Measurements from ENCODE around the gene RGL1.

Gene RGL1

GRCh38 chr1:183893561-183894289 lies 88.8 kb downstream of the RGL1 start:
- 100% methylated on average over 3 of the region's 3 CpGs for WGBS (ENCODE audit: insufficient coverage)
- Histone ChIP-seq H3K4me1 (ENCODE audit: control extremely low read depth in 1 of 4, control insufficient read depth in 4 of 4, insufficient read depth in 4 of 4, low read length in 3 of 4) (peaks cover 16 to 47% (median 23%) of the 10 kb centered on the region in 4 experiments), H3K9me3 (ENCODE audit: control extremely low read depth in 1 of 5, control insufficient read depth in 4 of 5, insufficient read depth in 2 of 5, low read depth in 1 of 5, low read length in 4 of 5) (no peaks in the 10 kb centered on the region), H3K4me3 (ENCODE audit: control insufficient read depth in 1 of 7, extremely low read depth in 1 of 7, insufficient read depth in 4 of 7, low read depth in 2 of 7, low read length in 6 of 7) (no peak overlapping the region), H3K27me3 (replicated peaks in 2 of 5; ENCODE audit: control insufficient read depth in 4 of 5, insufficient read depth in 5 of 5, low read length in 4 of 5) (peaks cover 0 to 64% (median 27%) of the 10 kb centered on the region in 5 experiments), H3K36me3 (ENCODE audit: control insufficient read depth in 4 of 4, insufficient read depth in 4 of 4, low read length in 3 of 4) (no peaks in the 10 kb centered on the region), H3K27ac (ENCODE audit: insufficient read depth in 1 of 2, low read depth in 1 of 2, low read length in 2 of 2, poor library complexity in 1 of 2, severe bottlenecking in 2 of 2) (no peak overlapping the region)
- ChIA-PET POLR2A (no interaction called here), CTCF (interaction anchor here (0.7 to 2.0 kb wide), 4 partner anchors 9 to 26 kb away, joined by 3 to 5 read pairs (median 4); no protein-coding TSS in a partner anchor)
- DNase-seq: no peak

DNA sequence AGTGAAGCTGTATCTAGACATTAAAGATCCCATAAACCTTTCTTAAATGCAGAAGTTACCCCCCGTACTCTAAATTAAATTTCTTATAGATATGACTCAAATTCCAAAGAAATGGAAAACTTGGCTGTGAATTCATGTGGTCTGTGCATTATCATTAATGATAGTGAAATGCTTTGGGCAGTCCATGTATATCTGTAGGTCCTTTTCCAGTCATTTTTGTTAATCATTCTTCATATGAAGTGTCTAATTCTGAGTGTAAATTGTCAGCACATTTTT lies 89.3 kb downstream of the RGL1 start:
- ChIA-PET CTCF (no interaction called here), POLR2A (no interaction called here)
- peaks cover 0 to 66% (median 27%) of the 10 kb centered on the region in 5 experiments for H3K27me3 ChIP-seq (replicated peaks in 2 of 5; ENCODE audit: control insufficient read depth in 4 of 5, insufficient read depth in 5 of 5, low read length in 4 of 5)
- H3K27ac ChIP-seq (ENCODE audit: insufficient read depth in 1 of 2, low read depth in 1 of 2, low read length in 2 of 2, poor library complexity in 1 of 2, severe bottlenecking in 2 of 2): no peak overlapping the region
- no CpG with 5 or more reads among the region's 1 CpG for WGBS (ENCODE audit: insufficient coverage)
- no peaks in the 10 kb centered on the region for H3K9me3 ChIP-seq (ENCODE audit: control extremely low read depth in 1 of 5, control insufficient read depth in 4 of 5, insufficient read depth in 2 of 5, low read depth in 1 of 5, low read length in 4 of 5)
- H3K36me3 ChIP-seq (ENCODE audit: control insufficient read depth in 4 of 4, insufficient read depth in 4 of 4, low read length in 3 of 4): no peaks in the 10 kb centered on the region
- no peak overlapping the region for H3K4me3 ChIP-seq (ENCODE audit: control insufficient read depth in 1 of 7, extremely low read depth in 1 of 7, insufficient read depth in 4 of 7, low read depth in 2 of 7, low read length in 6 of 7)
- no peak for DNase-seq
- peaks cover 12 to 44% (median 19%) of the 10 kb centered on the region in 4 experiments for H3K4me1 ChIP-seq (ENCODE audit: control extremely low read depth in 1 of 4, control insufficient read depth in 4 of 4, insufficient read depth in 4 of 4, low read length in 3 of 4)

GRCh38 chr1:183896466-183897048 lies 91.6 kb downstream of the RGL1 start:
- 0% methylated on average over 2 of the region's 4 CpGs for WGBS (ENCODE audit: insufficient coverage)
- DNase-seq: peak; percentile 92 to 97 (median 96)
- no peaks in the 10 kb centered on the region for H3K36me3 ChIP-seq (ENCODE audit: control insufficient read depth in 4 of 4, insufficient read depth in 4 of 4, low read length in 3 of 4)
- H3K27me3 ChIP-seq (replicated peaks in 2 of 5; ENCODE audit: control insufficient read depth in 4 of 5, insufficient read depth in 5 of 5, low read length in 4 of 5): peaks cover 0 to 61% (median 27%) of the 10 kb centered on the region in 5 experiments
- peaks cover 9 to 41% (median 15%) of the 10 kb centered on the region in 4 experiments for H3K4me1 ChIP-seq (ENCODE audit: control extremely low read depth in 1 of 4, control insufficient read depth in 4 of 4, insufficient read depth in 4 of 4, low read length in 3 of 4)
- ChIA-PET POLR2A (interaction anchor here (0.7 kb wide), 1 partner anchor 19 kb away, joined by 3 read pairs; no protein-coding TSS in a partner anchor), CTCF (interaction anchor here (1.6 to 3.6 kb wide), 2 partner anchors 15 to 18 kb away, joined by 4 to 32 read pairs; no protein-coding TSS in a partner anchor)
- H3K4me3 ChIP-seq (ENCODE audit: control insufficient read depth in 1 of 7, extremely low read depth in 1 of 7, insufficient read depth in 4 of 7, low read depth in 2 of 7, low read length in 6 of 7): no peak overlapping the region
- H3K27ac ChIP-seq (ENCODE audit: insufficient read depth in 1 of 2, low read depth in 1 of 2, low read length in 2 of 2, poor library complexity in 1 of 2, severe bottlenecking in 2 of 2): no peak overlapping the region
- H3K9me3 ChIP-seq (ENCODE audit: control extremely low read depth in 1 of 5, control insufficient read depth in 4 of 5, insufficient read depth in 2 of 5, low read depth in 1 of 5, low read length in 4 of 5): peaks cover 0 to 2% (median 0%) of the 10 kb centered on the region in 5 experiments

DNA sequence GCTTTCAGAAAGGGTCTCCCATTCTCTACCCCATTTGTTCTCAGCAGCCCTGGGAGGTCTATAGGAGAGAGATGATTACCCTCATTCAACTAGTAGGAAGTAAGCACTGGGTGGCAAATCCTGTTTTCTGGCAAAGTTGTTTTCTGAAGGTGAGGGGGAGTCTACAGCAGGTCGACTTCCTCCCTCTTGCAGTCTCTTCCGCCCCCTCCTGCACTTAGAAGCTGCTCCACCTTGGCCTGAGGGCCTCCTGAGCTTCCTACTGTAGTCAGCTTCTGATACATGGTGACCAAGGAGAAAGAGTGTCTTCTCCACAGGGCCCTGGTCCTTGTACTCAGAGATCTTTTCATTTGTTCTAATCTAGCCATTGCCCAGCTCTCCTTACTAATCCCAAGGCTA lies 93.1 kb downstream of the RGL1 start:
- no peak for DNase-seq

DNA sequence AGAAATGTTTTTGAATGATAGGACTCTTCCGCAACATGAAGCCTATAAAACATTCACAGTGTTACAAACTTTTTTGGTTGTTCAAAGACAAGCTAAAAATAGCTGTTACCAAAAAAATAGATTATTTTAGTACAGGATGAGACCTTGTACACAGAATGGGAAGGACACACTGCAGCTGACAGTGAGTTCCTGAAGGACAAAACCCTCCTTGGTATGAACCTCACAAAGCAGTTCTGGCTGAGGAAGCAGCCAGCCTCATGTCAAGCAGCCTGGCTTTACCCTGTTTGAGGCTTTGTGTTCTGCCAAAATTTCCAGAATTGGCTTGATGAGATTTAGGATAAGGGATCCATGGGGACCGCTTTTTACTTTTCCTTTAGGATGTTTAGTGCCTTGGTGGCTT lies 93.7 kb downstream of the RGL1 start:
- 88% methylated on average over 1 of the region's 2 CpGs for WGBS (ENCODE audit: insufficient coverage)
- Histone ChIP-seq H3K4me3 (ENCODE audit: control insufficient read depth in 1 of 7, extremely low read depth in 1 of 7, insufficient read depth in 4 of 7, low read depth in 2 of 7, low read length in 6 of 7) (no peak overlapping the region), H3K9me3 (ENCODE audit: control extremely low read depth in 1 of 5, control insufficient read depth in 4 of 5, insufficient read depth in 2 of 5, low read depth in 1 of 5, low read length in 4 of 5) (peaks cover 0 to 2% (median 0%) of the 10 kb centered on the region in 5 experiments), H3K36me3 (ENCODE audit: control insufficient read depth in 4 of 4, insufficient read depth in 4 of 4, low read length in 3 of 4) (no peaks in the 10 kb centered on the region), H3K4me1 (ENCODE audit: control extremely low read depth in 1 of 4, control insufficient read depth in 4 of 4, insufficient read depth in 4 of 4, low read length in 3 of 4) (peaks cover 11 to 55% (median 24%) of the 10 kb centered on the region in 4 experiments), H3K27ac (ENCODE audit: insufficient read depth in 1 of 2, low read depth in 1 of 2, low read length in 2 of 2, poor library complexity in 1 of 2, severe bottlenecking in 2 of 2) (no peak overlapping the region), H3K27me3 (replicated peaks in 2 of 5; ENCODE audit: control insufficient read depth in 4 of 5, insufficient read depth in 5 of 5, low read length in 4 of 5) (peaks cover 0 to 44% (median 20%) of the 10 kb centered on the region in 5 experiments)
- CTCF ChIA-PET: interaction anchor here (0.8 to 3.6 kb wide), 3 partner anchors 9 to 18 kb away, joined by 3 to 32 read pairs (median 5); no protein-coding TSS in a partner anchor
- DNase-seq: no peak
- POLR2A ChIA-PET: no interaction called here

More for the DNA sequence above, 93.1 kb downstream of the RGL1 start:
- ChIA-PET CTCF (interaction anchor here (0.8 to 3.6 kb wide), 4 partner anchors 9 to 19 kb away, joined by 3 to 32 read pairs (median 4); no protein-coding TSS in a partner anchor), POLR2A (no interaction called here)
- Histone ChIP-seq H3K4me3 (ENCODE audit: control insufficient read depth in 1 of 7, extremely low read depth in 1 of 7, insufficient read depth in 4 of 7, low read depth in 2 of 7, low read length in 6 of 7) (no peak overlapping the region), H3K27ac (ENCODE audit: insufficient read depth in 1 of 2, low read depth in 1 of 2, low read length in 2 of 2, poor library complexity in 1 of 2, severe bottlenecking in 2 of 2) (no peak overlapping the region), H3K4me1 (ENCODE audit: control extremely low read depth in 1 of 4, control insufficient read depth in 4 of 4, insufficient read depth in 4 of 4, low read length in 3 of 4) (peaks cover 11 to 53% (median 24%) of the 10 kb centered on the region in 4 experiments), H3K27me3 (replicated peaks in 2 of 5; ENCODE audit: control insufficient read depth in 4 of 5, insufficient read depth in 5 of 5, low read length in 4 of 5) (peaks cover 0 to 47% (median 26%) of the 10 kb centered on the region in 5 experiments), H3K9me3 (ENCODE audit: control extremely low read depth in 1 of 5, control insufficient read depth in 4 of 5, insufficient read depth in 2 of 5, low read depth in 1 of 5, low read length in 4 of 5) (peaks cover 0 to 2% (median 0%) of the 10 kb centered on the region in 5 experiments), H3K36me3 (ENCODE audit: control insufficient read depth in 4 of 4, insufficient read depth in 4 of 4, low read length in 3 of 4) (no peaks in the 10 kb centered on the region)
- 77% methylated on average over 2 of the region's 2 CpGs for WGBS (ENCODE audit: insufficient coverage)

DNA sequence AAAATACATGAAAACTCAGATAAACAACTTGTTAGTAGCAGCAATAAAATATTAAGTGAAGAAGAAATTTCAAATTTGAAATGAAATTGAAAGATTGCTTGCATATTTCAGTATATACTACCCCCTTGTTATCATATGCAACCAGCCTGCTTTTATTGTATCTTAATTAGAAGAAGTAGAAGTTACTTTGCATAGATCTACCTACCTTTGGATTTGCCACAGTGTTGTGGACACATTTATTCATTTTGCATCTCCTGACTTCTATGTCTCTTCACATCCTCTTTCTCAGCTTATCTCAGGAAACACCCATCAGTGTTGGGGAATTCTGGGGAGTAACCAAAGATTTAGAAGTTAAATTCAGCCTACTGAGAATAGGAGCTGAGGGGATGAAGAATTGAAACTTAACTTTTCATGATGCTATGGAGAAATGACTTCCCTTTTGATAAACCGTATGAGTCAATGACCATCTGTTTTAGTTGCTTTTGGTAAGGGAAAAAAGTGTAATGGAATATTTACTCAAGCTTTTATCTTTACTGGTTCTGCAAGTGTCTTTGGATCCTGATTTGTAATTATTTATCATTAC lies 96.9 kb downstream of the RGL1 start:
- no peaks in the 10 kb centered on the region for H3K36me3 ChIP-seq (ENCODE audit: control insufficient read depth in 4 of 4, insufficient read depth in 4 of 4, low read length in 3 of 4)
- peaks cover 0 to 42% (median 22%) of the 10 kb centered on the region in 5 experiments for H3K27me3 ChIP-seq (replicated peaks in 2 of 5; ENCODE audit: control insufficient read depth in 4 of 5, insufficient read depth in 5 of 5, low read length in 4 of 5)
- CTCF ChIA-PET: interaction anchor here (0.8 kb wide), 1 partner anchor 15 kb away, joined by 3 read pairs; no protein-coding TSS in a partner anchor
- H3K4me3 ChIP-seq (ENCODE audit: control insufficient read depth in 1 of 7, extremely low read depth in 1 of 7, insufficient read depth in 4 of 7, low read depth in 2 of 7, low read length in 6 of 7): no peak overlapping the region
- DNase-seq: peak; percentile 47 to 79 (median 70)
- peaks cover 3 to 36% (median 12%) of the 10 kb centered on the region in 4 experiments for H3K4me1 ChIP-seq (ENCODE audit: control extremely low read depth in 1 of 4, control insufficient read depth in 4 of 4, insufficient read depth in 4 of 4, low read length in 3 of 4)
- H3K27ac ChIP-seq (ENCODE audit: insufficient read depth in 1 of 2, low read depth in 1 of 2, low read length in 2 of 2, poor library complexity in 1 of 2, severe bottlenecking in 2 of 2): no peak overlapping the region
- WGBS (ENCODE audit: insufficient coverage): 0% methylated on average over 1 of the region's 1 CpG
- POLR2A ChIA-PET: interaction anchor here (1.1 kb wide), 1 partner anchor 14 kb away, joined by 3 read pairs; no protein-coding TSS in a partner anchor
- H3K9me3 ChIP-seq (ENCODE audit: control extremely low read depth in 1 of 5, control insufficient read depth in 4 of 5, insufficient read depth in 2 of 5, low read depth in 1 of 5, low read length in 4 of 5): peaks cover 0 to 2% (median 0%) of the 10 kb centered on the region in 5 experiments

All from common myeloid progenitor, CD34-positive (primary cell).